GM20000 (cell line): ENCODE data around the gene STEAP4.
A peak's percentile ranks its signal among the peaks of the same experiment; 100 is the strongest.

Experiments
- DNase-seq: peaks from one replicate; pipeline ENCODE4 v3.0.0; 2012; ENCODE audit warnings: low spot score
- TF ChIP-seq, protein P1 (sequence below): IDR thresholded peaks from 2 replicates; pipeline ENCODE4 v1.5.1; 2012; ENCODE audit warnings: mild to moderate bottlenecking, control low read depth; ENCODE audit errors: extremely low read depth, missing control alignments

Gene STEAP4

DNA sequence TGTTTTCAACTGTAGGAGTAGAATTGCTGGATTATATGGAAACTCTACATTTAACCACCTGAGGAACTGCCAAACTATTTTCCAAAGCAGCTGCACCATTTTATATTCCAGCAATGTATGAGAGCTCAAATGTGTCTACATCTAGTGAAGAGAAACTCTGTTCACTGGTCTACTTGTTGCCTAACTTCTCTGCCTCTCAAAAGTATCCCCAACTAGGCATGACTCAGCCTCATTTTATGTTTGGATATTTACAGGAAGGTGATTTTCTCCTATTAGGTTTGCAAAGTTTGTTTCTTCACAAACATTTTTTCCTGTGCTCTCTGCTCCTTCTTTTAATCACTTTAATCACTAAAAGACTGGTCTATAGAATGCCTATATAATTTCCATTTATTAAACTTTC lies 49.8 kb downstream of the STEAP4 start:
- no peak for DNase-seq
- TF ChIP-seq, protein P1, sequence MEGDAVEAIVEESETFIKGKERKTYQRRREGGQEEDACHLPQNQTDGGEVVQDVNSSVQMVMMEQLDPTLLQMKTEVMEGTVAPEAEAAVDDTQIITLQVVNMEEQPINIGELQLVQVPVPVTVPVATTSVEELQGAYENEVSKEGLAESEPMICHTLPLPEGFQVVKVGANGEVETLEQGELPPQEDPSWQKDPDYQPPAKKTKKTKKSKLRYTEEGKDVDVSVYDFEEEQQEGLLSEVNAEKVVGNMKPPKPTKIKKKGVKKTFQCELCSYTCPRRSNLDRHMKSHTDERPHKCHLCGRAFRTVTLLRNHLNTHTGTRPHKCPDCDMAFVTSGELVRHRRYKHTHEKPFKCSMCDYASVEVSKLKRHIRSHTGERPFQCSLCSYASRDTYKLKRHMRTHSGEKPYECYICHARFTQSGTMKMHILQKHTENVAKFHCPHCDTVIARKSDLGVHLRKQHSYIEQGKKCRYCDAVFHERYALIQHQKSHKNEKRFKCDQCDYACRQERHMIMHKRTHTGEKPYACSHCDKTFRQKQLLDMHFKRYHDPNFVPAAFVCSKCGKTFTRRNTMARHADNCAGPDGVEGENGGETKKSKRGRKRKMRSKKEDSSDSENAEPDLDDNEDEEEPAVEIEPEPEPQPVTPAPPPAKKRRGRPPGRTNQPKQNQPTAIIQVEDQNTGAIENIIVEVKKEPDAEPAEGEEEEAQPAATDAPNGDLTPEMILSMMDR = no peak

DNA sequence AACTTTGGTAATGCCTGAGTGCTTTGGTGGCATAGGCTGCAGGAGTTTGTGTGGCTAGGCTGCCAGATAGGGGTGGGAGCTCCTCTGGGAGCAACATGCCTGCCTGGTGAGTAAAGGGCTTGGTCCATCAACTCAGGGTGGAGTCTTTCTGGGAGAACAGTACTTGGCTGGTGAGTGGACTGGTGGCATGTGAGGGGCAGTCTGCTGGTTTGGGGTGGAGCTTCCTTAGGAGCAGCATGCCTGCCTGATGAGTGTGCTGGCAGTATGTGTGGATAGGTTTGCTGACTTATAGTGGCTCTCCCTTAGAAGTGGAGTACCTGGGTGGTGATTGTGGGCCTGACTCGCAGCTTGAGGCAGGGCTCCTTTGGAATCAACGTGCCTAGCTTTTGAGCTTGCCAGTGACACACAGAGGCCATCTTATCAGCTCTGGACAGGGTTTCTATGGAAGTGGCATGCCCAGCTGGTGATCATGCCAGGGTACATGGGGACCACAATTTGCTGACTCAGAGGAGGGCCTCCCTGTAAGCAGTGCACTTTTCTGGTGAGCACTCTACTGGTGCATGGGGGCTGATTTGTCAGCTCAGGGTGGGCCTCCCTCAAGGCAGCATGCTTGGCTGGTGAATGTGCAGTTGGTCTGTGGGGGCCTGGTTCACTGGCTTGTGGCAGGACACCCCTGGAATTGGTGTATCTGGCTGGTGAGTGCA lies 51.8 kb downstream of the STEAP4 start:
- no peak for DNase-seq
- TF ChIP-seq, protein P1 = no peak

DNA sequence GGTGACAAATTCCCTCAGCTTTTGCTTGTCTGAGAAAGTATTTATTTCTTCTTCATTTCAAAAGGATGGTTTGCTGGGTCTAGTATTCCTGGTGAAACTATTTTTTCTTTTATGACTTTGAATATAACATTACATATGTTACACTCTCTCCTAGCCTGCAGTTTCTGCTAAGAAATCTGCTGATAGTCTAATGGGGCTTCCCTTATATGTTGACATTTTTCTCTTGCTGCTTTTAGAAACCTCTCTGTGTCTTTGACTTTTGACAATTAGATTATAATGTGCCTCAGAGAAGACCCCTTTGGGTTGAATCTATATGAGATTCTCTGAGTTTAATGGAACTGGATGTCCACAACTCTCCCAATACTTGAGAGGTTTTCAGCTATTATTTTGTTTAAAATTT lies 53.1 kb downstream of the STEAP4 start:
- DNase-seq = no peak
- TF ChIP-seq, protein P1 = no peak

DNA sequence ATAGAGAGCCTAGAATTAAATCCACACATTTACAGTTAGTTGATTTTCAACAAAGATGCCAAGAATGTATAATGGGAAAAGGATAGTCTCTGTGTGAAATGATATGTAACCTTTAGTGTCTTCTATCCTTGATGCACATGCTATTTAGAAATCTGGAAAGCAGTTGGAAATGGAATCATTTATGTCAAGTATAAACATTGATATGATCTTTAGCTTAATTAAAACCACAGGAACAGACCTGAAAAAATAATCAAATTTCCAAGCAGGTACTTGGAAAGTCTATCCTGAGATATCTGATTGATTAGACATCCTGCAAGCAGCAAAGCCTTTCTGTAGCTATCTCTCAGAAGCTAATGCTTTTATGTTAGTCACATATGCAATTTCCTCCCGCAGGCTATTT lies 62.4 kb downstream of the STEAP4 start:
- no peak for DNase-seq
- TF ChIP-seq, protein P1 = no peak

DNA sequence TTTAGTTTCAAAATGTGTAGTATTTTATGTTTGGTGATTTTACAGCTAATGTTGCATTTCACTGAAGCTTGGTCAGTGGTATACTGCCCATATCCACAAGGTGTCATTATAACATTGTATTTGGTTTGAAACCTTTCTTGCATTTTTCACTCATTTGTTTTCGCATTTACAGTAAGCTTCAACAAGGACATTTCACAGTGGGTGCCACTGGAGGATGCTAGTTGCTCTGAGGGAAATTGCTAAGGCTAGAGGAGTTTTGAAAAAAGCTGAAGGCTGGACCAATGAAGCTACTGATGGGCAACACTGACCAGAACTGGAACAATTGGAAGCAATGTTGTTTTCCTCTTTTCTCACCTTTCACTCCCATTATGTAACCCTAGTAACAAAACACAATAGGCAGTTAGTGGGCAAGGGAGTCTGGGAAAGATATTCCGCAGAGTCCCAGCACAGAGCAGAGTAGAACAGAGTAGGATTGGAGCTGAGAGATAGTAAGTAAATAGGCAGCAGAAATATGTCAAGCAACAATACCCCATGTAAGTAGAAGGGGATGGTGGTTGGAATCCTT lies 63.3 kb downstream of the STEAP4 start:
- DNase-seq = peak; percentile 32
- TF ChIP-seq, protein P1 = peak; percentile 21

DNA sequence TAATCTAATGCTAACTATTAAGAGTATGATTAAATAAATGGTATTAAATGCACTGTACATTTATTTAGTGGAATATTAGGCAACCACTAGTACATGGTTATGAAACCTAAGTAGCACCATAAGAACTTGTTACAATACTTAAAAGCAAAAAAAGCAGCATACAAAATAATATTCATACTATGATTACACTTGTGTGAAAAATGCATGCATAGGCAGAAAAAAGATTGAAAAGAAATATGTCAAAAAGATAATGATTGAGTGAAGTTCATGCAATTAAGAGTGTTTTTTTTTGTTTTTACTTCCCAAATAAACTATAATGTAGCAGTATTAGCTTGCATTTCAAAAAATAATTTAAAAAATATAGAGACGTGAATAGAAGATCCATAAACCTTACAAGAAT lies 66.8 kb downstream of the STEAP4 start:
- TF ChIP-seq, protein P1 = no peak
- no peak for DNase-seq

DNA sequence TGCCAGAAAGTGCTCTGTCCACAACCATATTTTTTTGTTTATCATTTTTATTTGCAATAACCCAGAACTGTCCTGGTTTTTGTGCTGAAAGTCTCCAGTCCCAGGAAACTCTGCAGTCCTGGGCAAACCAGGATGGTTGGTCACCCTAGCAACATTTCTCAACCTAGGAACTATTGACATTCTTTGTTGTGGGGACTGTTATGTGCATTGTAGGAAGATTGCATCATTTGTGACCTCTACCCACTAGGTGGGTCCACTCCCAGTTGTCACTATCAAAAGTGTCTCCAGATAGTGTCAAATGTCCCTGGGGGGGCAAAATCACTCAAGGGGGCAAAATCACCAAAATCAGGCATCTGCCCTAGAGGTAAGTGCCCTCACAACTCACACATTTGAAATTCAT lies 72.9 kb downstream of the STEAP4 start:
- TF ChIP-seq, protein P1 = no peak
- DNase-seq = no peak
